ENCODE measurements around the gene CEP70. TPM values are rescaled to one million over a fixed set of nuclear protein-coding genes. Genes with fewer than 3 reads are reported as not detected.

CEP70 gene
- total and polyA plus RNA-seq, 10 of the 15 experiments (the other 5 are each of a cell fraction or from before 2014, with no cell fraction given): 1.4 to 9.3 (median 2.2) TPM

DNA sequence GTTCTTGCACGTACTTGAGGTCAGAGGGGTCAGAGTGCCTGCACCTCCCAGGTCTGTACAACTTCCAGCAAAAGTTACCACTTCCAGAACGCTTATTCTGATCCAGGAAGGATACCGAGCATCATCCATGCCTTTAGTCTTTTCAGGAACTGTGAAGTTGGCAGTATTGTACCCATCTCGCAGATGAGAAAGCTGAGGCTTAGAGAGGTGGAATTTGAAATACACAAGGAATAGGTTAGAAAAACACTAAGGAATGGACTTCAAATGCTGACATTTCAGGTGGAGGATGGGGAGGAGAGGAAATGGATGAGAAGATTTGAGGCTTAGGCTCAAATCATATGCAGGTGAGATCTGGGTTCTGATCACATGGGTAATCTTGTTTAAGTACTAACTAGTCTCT lies 148.4 kb downstream of the CEP70 start:
- TF ChIP-seq EGR1 (IDR thresholded peaks at IDR 0.05; ENCODE audit: borderline replicate concordance in 1 of 2, low read depth in 2 of 2, low read length in 2 of 2): no peak
- no peak for TF ChIP-seq RB1 (IDR thresholded peaks at IDR 0.05; ENCODE audit: borderline replicate concordance)
- TF ChIP-seq TBL1XR1 (IDR thresholded peaks at IDR 0.05; ENCODE audit: low read depth, low read length): no peak
- TF ChIP-seq, protein P1, sequence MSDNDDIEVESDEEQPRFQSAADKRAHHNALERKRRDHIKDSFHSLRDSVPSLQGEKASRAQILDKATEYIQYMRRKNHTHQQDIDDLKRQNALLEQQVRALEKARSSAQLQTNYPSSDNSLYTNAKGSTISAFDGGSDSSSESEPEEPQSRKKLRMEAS (IDR thresholded peaks at IDR 0.05; ENCODE audit: low read depth, low read length): no peak
- TF ChIP-seq GABPA (IDR thresholded peaks at IDR 0.05; ENCODE audit: low read depth): no peak
- TF ChIP-seq SMAD1 (IDR thresholded peaks at IDR 0.05; ENCODE audit: low read depth, partially characterized antibody): no peak
- TF ChIP-seq RELB (IDR thresholded peaks at IDR 0.05; ENCODE audit: low read depth): no peak
- no peak for TF ChIP-seq CBFB (IDR thresholded peaks at IDR 0.05; ENCODE audit: low read depth)
- no peak for TF ChIP-seq SP1 (IDR thresholded peaks at IDR 0.05; ENCODE audit: low read depth, low read length)
- TF ChIP-seq RAD51 (IDR thresholded peaks at IDR 0.05): no peak
- no peak for TF ChIP-seq BRCA1 (IDR thresholded peaks at IDR 0.05; ENCODE audit: low read depth, low read length)
- intact Hi-C loops (cut with micrococcal nuclease; ENCODE audit: unreplicated experiment): no loop called here
- ATAC-seq: no peak
- 35% methylated on average over 4 of the region's 4 CpGs for WGBS (ENCODE audit: insufficient coverage, insufficient replicate concordance, low lambda C conversion rate, missing lambda C conversion rate)
- Histone ChIP-seq H3K27ac (ENCODE audit: control insufficient read depth, insufficient read depth) (no peak overlapping the region), H3K9ac (ENCODE audit: control insufficient read depth, insufficient read depth, low read length) (no peak overlapping the region), H3K27me3 (replicated peaks in 1 of 2; ENCODE audit: control insufficient read depth in 2 of 2, insufficient read depth in 2 of 2, low read length in 1 of 2) (peaks cover 0 to 2% of the 10 kb centered on the region in 2 experiments), H4K20me1 (ENCODE audit: control insufficient read depth, insufficient read depth) (no peaks in the 10 kb centered on the region), H3K4me1 (ENCODE audit: control insufficient read depth, insufficient read depth, low read length) (no peaks in the 10 kb centered on the region), H3K4me3 (no peak overlapping the region), H2AFZ (ENCODE audit: control insufficient read depth, low read depth, low read length) (no peak overlapping the region), H3K36me3 (ENCODE audit: control insufficient read depth in 2 of 2, insufficient read depth in 2 of 2, low read length in 1 of 2) (no peaks in the 10 kb centered on the region), H3K4me2 (ENCODE audit: control insufficient read depth, insufficient read depth) (no peak overlapping the region), H3K9me3 (replicated peaks; ENCODE audit: control insufficient read depth, insufficient read depth, low read length) (no peaks in the 10 kb centered on the region), H3K79me2 (ENCODE audit: control insufficient read depth, insufficient read depth, low read length) (no peaks in the 10 kb centered on the region)
- no TSS peak for BruUV-seq (replicated peaks)
- ChIA-PET SMC1A (ENCODE audit: uncharacterized antibody, unreplicated experiment) (interaction anchor here (0.5 kb wide), 1 partner anchor 473 kb away, joined by 3 read pairs; no protein-coding TSS in a partner anchor), RAD21 (ENCODE audit: unreplicated experiment) (no interaction called here), CTCF (interaction anchor here (0.7 to 1.1 kb wide), 2 partner anchors 11 to 478 kb away, joined by 3 read pairs; partner anchors contain the start of gene ESYT3), POLR2A (no interaction called here)
- DNase-seq (ENCODE audit: low read depth, low spot score): no peak
- no peak for FAIRE-seq
- in situ Hi-C loops (cut with MboI): no loop called here

Measured in GM12878 (cell line).